ENCODE results near the gene CNTN1.

DNA sequence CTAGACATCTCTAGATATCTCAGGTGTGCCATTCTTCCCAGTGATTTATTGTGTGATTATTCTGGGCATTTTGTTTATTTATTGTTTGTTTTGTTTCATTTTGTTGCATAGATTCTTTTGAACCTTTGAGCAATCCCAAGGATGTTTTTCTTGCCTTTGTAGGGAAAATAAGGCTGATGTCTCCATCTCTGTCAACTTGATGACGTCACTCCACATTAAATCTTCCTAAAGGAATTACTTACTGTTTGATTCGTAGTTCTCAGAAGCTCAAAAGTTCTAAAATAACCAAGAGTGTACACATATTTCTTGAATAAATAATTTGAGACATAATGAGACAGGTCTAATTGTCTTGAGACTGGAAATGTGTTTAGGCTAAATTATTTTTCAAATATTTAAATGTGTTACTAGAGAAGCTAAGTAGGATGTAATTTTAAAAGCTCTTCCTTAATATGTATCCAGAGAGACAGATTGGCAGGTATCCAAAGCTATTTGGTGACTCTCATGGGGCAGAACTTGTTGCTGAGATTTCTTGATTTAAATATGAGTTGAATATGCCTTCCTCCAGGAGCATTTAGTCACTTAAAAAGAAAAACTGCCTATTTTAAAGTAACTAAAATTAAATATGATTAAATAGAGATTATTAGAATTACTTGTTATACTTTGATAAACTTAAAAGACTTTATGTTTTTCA is 128.7 kb downstream of the CNTN1 start:
- TF ChIP-seq, protein P1, sequence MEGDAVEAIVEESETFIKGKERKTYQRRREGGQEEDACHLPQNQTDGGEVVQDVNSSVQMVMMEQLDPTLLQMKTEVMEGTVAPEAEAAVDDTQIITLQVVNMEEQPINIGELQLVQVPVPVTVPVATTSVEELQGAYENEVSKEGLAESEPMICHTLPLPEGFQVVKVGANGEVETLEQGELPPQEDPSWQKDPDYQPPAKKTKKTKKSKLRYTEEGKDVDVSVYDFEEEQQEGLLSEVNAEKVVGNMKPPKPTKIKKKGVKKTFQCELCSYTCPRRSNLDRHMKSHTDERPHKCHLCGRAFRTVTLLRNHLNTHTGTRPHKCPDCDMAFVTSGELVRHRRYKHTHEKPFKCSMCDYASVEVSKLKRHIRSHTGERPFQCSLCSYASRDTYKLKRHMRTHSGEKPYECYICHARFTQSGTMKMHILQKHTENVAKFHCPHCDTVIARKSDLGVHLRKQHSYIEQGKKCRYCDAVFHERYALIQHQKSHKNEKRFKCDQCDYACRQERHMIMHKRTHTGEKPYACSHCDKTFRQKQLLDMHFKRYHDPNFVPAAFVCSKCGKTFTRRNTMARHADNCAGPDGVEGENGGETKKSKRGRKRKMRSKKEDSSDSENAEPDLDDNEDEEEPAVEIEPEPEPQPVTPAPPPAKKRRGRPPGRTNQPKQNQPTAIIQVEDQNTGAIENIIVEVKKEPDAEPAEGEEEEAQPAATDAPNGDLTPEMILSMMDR (IDR thresholded peaks at IDR 0.05 in 2 of 3, conservative IDR thresholded peaks at IDR 0.05 in 1 of 3; ENCODE audit: borderline replicate concordance in 1 of 3, insufficient read depth in 1 of 3, low read depth in 2 of 3, low read length in 2 of 3), result no peak
- no peak for TF ChIP-seq EGR1 (IDR thresholded peaks at IDR 0.05; ENCODE audit: low read depth)
- TF ChIP-seq POLR2A (IDR thresholded peaks at IDR 0.05; ENCODE audit: borderline replicate concordance, extremely low read depth, insufficient read depth, insufficient read length), result no peak
- no peak for TF ChIP-seq EZH2 (IDR thresholded peaks at IDR 0.05)
- TF ChIP-seq EZH2phosphoT487 (IDR thresholded peaks at IDR 0.05; ENCODE audit: borderline replicate concordance), result no peak
- TF ChIP-seq ELF1 (IDR thresholded peaks at IDR 0.05; ENCODE audit: borderline replicate concordance, low read depth), result no peak
- TF ChIP-seq SRF (IDR thresholded peaks at IDR 0.05; ENCODE audit: low read depth), result no peak
- no peak for TF ChIP-seq POLR2AphosphoS5 (IDR thresholded peaks at IDR 0.05; ENCODE audit: low read depth, low read length)
- TF ChIP-seq ZFX (IDR thresholded peaks at IDR 0.05), result no peak
- TF ChIP-seq, protein P2, sequence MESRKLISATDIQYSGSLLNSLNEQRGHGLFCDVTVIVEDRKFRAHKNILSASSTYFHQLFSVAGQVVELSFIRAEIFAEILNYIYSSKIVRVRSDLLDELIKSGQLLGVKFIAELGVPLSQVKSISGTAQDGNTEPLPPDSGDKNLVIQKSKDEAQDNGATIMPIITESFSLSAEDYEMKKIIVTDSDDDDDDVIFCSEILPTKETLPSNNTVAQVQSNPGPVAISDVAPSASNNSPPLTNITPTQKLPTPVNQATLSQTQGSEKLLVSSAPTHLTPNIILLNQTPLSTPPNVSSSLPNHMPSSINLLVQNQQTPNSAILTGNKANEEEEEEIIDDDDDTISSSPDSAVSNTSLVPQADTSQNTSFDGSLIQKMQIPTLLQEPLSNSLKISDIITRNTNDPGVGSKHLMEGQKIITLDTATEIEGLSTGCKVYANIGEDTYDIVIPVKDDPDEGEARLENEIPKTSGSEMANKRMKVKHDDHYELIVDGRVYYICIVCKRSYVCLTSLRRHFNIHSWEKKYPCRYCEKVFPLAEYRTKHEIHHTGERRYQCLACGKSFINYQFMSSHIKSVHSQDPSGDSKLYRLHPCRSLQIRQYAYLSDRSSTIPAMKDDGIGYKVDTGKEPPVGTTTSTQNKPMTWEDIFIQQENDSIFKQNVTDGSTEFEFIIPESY (IDR thresholded peaks at IDR 0.05; ENCODE audit: extremely low read depth, insufficient replicate concordance, low read length), result no peak
- TF ChIP-seq ZNF274 (IDR thresholded peaks at IDR 0.05; ENCODE audit: low read depth, low read length), result no peak

Data from HCT116 (cell line).